ENCODE measurements around the gene MTOR.

DNA sequence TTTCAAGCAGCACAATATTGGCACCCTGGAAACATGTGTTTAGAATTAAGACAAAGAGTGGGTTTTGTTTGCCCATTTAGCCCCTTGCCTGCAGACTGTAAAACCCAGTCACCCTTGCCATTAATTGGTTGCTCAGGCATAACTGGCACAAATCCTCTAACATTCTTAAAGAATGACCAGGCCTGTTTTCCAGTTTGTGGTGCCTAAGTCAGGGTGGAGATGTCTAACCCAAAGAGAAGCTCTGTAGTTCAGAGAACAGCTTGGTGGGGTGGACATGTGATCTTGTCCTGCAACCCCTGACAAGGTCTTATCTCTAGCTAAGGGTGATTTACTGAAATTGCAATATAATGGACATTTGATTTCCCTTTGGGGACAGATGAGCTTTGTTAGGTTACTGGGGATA, 82.0 kb downstream of the MTOR start:
- TF ChIP-seq CTCF (conservative IDR thresholded peaks at IDR 0.05; ENCODE audit: low read depth, low read length), result no peak
- TF ChIP-seq EZH2 (IDR thresholded peaks at IDR 0.05; ENCODE audit: low read length, unreplicated experiment), result no peak
